Measurements from ENCODE around the gene MRNIP. TPM values are rescaled to one million over a fixed set of nuclear protein-coding genes. Genes with fewer than 3 reads are reported as not detected.

Gene MRNIP
- total and polyA plus RNA-seq, 2 of the 8 experiments (the other 6 are each of a cell fraction or from before 2014, with no cell fraction given) = 29.6 TPM

GRCh38 chr5:179864686-179865085 is 6.1 kb upstream of the MRNIP start:
- Histone ChIP-seq H2BK15ac (ENCODE audit: low read length) (no peak overlapping the region), H3K27me3 (replicated peaks in 1 of 4; ENCODE audit: control insufficient read depth in 3 of 4, extremely low read depth in 1 of 4, insufficient read depth in 3 of 4, low read length in 3 of 4) (no peaks in the 10 kb centered on the region), H3K18ac (ENCODE audit: extremely low read depth, low read length) (no peak overlapping the region), H2AK5ac (ENCODE audit: low read depth, low read length) (no peak overlapping the region), H3K4me2 (ENCODE audit: insufficient read depth in 1 of 2, low read depth in 2 of 2, low read length in 2 of 2) (no peak overlapping the region), H4K20me1 (replicated peaks in 1 of 2; ENCODE audit: control insufficient read depth in 1 of 2, insufficient read depth in 2 of 2, low read length in 2 of 2) (peaks cover 0 to 2% of the 10 kb centered on the region in 2 experiments), H2BK20ac (ENCODE audit: low read length) (no peak overlapping the region), H3K9me3 (ENCODE audit: insufficient read depth in 2 of 2, low read depth in 1 of 2, low read length in 1 of 2) (peaks cover 4 to 8% of the 10 kb centered on the region in 2 experiments; a peak in 1 of 4 replicates), H3K4me1 (replicated peaks in 1 of 4; ENCODE audit: control insufficient read depth in 3 of 4, insufficient read depth in 4 of 4, low read length in 3 of 4) (no peaks in the 10 kb centered on the region), H2BK120ac (replicated peaks; ENCODE audit: low read depth, low read length) (no peak overlapping the region), H4K5ac (ENCODE audit: insufficient read length, low read depth, low read length) (no peak overlapping the region), H3K14ac (ENCODE audit: insufficient read length) (no peak overlapping the region), H3K79me2 (ENCODE audit: control insufficient read depth in 1 of 2, insufficient read depth in 2 of 2, low read length in 2 of 2) (no peaks in the 10 kb centered on the region), H3K36me3 (ENCODE audit: control insufficient read depth in 2 of 4, insufficient read depth in 4 of 4, low read length in 3 of 4) (peaks cover 0 to 30% (median 13%) of the 10 kb centered on the region in 4 experiments; a peak in 6 of 8 replicates), H3K23ac (ENCODE audit: insufficient read length) (no peak overlapping the region), H4K8ac (ENCODE audit: extremely low read depth, insufficient read depth, low read length) (no peak overlapping the region), H3K9ac (replicated peaks in 1 of 4; ENCODE audit: extremely low read depth in 1 of 4, low read depth in 3 of 4, low read length in 3 of 4) (no peak overlapping the region), H3K27ac (ENCODE audit: low read depth, low read length) (no peak overlapping the region), H2AFZ (ENCODE audit: low read length) (no peak overlapping the region), H2BK5ac (ENCODE audit: low read depth, low read length) (no peak overlapping the region), H3K79me1 (ENCODE audit: low read depth, low read length) (no peaks in the 10 kb centered on the region), H3K56ac (replicated peaks; ENCODE audit: insufficient read length, low read depth, low read length) (no peak overlapping the region), H3K4me3 (ENCODE audit: extremely low read depth in 1 of 4, insufficient read depth in 2 of 4, low read depth in 3 of 4, low read length in 4 of 4) (no peak overlapping the region), H3K23me2 (ENCODE audit: low read depth, low read length) (0 out of 2 replicates have a peak, but pooled peaks cover 2% of the 10 kb centered on the region), H3K4ac (replicated peaks; ENCODE audit: insufficient read length, low read depth, low read length) (no peak overlapping the region), H4K91ac (replicated peaks; ENCODE audit: insufficient read length, low read length) (no peak overlapping the region), H2BK12ac (ENCODE audit: low read depth, low read length) (no peak overlapping the region)
- 86% methylated on average over 7 of the region's 7 CpGs; no CpG with 5 or more reads in 1 of the 2 experiments for WGBS, 2 experiments (ENCODE audit: extremely low coverage in 1 of 2, insufficient coverage in 1 of 2, insufficient read length in 1 of 2, insufficient replicate concordance in 2 of 2, low coverage in 1 of 2, low lambda C conversion rate in 2 of 2, missing lambda C conversion rate in 1 of 2)
- CTCF ChIA-PET (ENCODE audit: partially characterized antibody) = interaction anchor here (8.0 kb wide), 1 partner anchor 16 kb away, joined by 67 read pairs; no protein-coding TSS in a partner anchor
- FAIRE-seq (no peak), DNase-seq (ENCODE audit: low read depth in 1 of 2, low spot score in 2 of 2) (no peak)
- POLR2A ChIA-PET (ENCODE audit: partially characterized antibody) = interaction anchor here (2.2 kb wide), 1 partner anchor 27 kb away, joined by 5 read pairs; no protein-coding TSS in a partner anchor
- TF ChIP-seq, protein P1, sequence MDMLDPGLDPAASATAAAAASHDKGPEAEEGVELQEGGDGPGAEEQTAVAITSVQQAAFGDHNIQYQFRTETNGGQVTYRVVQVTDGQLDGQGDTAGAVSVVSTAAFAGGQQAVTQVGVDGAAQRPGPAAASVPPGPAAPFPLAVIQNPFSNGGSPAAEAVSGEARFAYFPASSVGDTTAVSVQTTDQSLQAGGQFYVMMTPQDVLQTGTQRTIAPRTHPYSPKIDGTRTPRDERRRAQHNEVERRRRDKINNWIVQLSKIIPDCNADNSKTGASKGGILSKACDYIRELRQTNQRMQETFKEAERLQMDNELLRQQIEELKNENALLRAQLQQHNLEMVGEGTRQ (IDR thresholded peaks at IDR 0.05; ENCODE audit: low read length) = no peak

All from H1 (cell line).